ENCODE measurements around the gene RBM20.

- TF ChIP-seq CTCF (IDR thresholded peaks at IDR 0.05) (no peak), POLR2A (IDR thresholded peaks at IDR 0.05) (no peak)
Observed at GRCh38 chr10:110701617-110701971, 57.5 kb downstream of the RBM20 start.
